ENCODE data around the gene OR2D2.
"Not testable (repeated sequence)": the region's sequence is repeated elsewhere in the genome, so short reads cannot be mapped to it uniquely, and the experiment has no call there.

Gene OR2D2
- total RNA-seq = 0 reads per million in 4 experiments

- DNase-seq = no peak
Observed at GRCh38 chr11:6892400-6892799, at the start of gene OR2D2. Gene OR2D2, minus strand, starts transcription at chr11:6892500. Its CDS starts 0 bp downstream, at chr11:6892500.

GRCh38 chr11:6941970-6942369 is 49.7 kb upstream of the OR2D2 start:
- DNase-seq = no peak

GRCh38 chr11:6932145-6932544 is 39.8 kb upstream of the OR2D2 start:
- DNase-seq = no peak

GRCh38 chr11:6931146-6931713 is 38.9 kb upstream of the OR2D2 start:
- no peak for DNase-seq

GRCh38 chr11:6928916-6929315 is 36.6 kb upstream of the OR2D2 start:
- no peak for DNase-seq

- DNase-seq = no peak
Observed at GRCh38 chr11:6927030-6927617, 34.8 kb upstream of the OR2D2 start.

- no peak for DNase-seq
Observed at GRCh38 chr11:6926208-6927029, 34.1 kb upstream of the OR2D2 start, which contains the start of gene ZNF215. Gene ZNF215, plus strand, starts transcription at chr11:6926426. Its CDS starts 5,847 bp downstream, at chr11:6932273.

- no peak for DNase-seq
Observed at GRCh38 chr11:6925636-6926207, 33.4 kb upstream of the OR2D2 start.

- no peak for DNase-seq
Observed at GRCh38 chr11:6925007-6925577, 32.8 kb upstream of the OR2D2 start.

- DNase-seq = no peak
Observed at GRCh38 chr11:6920702-6921101, 28.4 kb upstream of the OR2D2 start, which contains the start of gene OR2D3. Gene OR2D3, plus strand, starts transcription at chr11:6921002. Its CDS starts 0 bp downstream, at chr11:6921002.

GRCh38 chr11:6919698-6920097 is 27.4 kb upstream of the OR2D2 start:
- DNase-seq = no peak

GRCh38 chr11:6911948-6912347 is 19.6 kb upstream of the OR2D2 start:
- no peak for DNase-seq

- no peak for DNase-seq
Observed at GRCh38 chr11:6911378-6911777, 19.1 kb upstream of the OR2D2 start.

GRCh38 chr11:6904804-6905203 is 12.5 kb upstream of the OR2D2 start:
- DNase-seq = not testable (repeated sequence)

- no peak for DNase-seq
Observed at GRCh38 chr11:6900327-6900999, 8.2 kb upstream of the OR2D2 start.

GRCh38 chr11:6898911-6899310 is 6.6 kb upstream of the OR2D2 start:
- DNase-seq = no peak

- no peak for DNase-seq
Observed at GRCh38 chr11:6895010-6895409, 2.7 kb upstream of the OR2D2 start.

GRCh38 chr11:6894097-6894496 is 1.8 kb upstream of the OR2D2 start:
- no peak for DNase-seq

GRCh38 chr11:6889835-6890234 is 2.5 kb downstream of the OR2D2 start:
- no peak for DNase-seq

GRCh38 chr11:6888830-6889229 is 3.5 kb downstream of the OR2D2 start:
- DNase-seq = no peak

GRCh38 chr11:6887711-6888110 is 4.6 kb downstream of the OR2D2 start:
- DNase-seq = not testable (repeated sequence)

GRCh38 chr11:6882751-6883150 is 9.5 kb downstream of the OR2D2 start:
- no peak for DNase-seq
